D721Med (cell line): Measurements from ENCODE around the gene NR3C2.

Source experiments
- DNase-seq: peaks from one replicate; pipeline ENCODE4 v3.0.0; 2011; ENCODE audit warnings: low spot score; ENCODE audit not compliant: insufficient read length
- FAIRE-seq: peaks from 2 replicates; lab custom pipeline; 2011; peaks lifted over from hg19 to GRCh38; lab: Jason Lieb, UNC
- TF ChIP-seq, protein P1 (sequence below): IDR thresholded peaks from 2 replicates; pipeline ENCODE4 v1.5.1; 2012; ENCODE audit warnings: mild to moderate bottlenecking, control low read depth; ENCODE audit not compliant: insufficient read depth; ENCODE audit errors: missing control alignments

NR3C2 gene

DNA sequence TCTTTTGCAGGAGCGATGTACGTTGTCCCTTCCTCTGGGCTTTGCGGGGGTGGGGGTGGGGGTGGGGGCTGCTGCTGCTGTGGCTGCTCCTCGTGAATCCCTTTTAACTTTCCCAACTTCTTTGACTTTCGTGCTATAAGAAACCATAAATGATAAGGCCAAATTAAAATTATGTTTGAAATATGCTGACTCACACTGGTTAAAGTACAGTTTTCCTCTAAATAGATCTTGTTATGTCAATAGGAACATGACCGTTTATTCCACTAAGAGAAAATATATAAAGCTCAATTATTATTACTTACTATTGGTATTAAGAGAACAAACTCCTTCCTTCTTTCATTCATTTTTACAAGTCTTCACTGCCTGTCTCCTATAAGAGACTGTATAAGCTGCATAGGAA, 287.4 kb downstream of the NR3C2 start:
- FAIRE-seq (no peak), DNase-seq (no peak)
- TF ChIP-seq, protein P1, sequence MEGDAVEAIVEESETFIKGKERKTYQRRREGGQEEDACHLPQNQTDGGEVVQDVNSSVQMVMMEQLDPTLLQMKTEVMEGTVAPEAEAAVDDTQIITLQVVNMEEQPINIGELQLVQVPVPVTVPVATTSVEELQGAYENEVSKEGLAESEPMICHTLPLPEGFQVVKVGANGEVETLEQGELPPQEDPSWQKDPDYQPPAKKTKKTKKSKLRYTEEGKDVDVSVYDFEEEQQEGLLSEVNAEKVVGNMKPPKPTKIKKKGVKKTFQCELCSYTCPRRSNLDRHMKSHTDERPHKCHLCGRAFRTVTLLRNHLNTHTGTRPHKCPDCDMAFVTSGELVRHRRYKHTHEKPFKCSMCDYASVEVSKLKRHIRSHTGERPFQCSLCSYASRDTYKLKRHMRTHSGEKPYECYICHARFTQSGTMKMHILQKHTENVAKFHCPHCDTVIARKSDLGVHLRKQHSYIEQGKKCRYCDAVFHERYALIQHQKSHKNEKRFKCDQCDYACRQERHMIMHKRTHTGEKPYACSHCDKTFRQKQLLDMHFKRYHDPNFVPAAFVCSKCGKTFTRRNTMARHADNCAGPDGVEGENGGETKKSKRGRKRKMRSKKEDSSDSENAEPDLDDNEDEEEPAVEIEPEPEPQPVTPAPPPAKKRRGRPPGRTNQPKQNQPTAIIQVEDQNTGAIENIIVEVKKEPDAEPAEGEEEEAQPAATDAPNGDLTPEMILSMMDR, result no peak

DNA sequence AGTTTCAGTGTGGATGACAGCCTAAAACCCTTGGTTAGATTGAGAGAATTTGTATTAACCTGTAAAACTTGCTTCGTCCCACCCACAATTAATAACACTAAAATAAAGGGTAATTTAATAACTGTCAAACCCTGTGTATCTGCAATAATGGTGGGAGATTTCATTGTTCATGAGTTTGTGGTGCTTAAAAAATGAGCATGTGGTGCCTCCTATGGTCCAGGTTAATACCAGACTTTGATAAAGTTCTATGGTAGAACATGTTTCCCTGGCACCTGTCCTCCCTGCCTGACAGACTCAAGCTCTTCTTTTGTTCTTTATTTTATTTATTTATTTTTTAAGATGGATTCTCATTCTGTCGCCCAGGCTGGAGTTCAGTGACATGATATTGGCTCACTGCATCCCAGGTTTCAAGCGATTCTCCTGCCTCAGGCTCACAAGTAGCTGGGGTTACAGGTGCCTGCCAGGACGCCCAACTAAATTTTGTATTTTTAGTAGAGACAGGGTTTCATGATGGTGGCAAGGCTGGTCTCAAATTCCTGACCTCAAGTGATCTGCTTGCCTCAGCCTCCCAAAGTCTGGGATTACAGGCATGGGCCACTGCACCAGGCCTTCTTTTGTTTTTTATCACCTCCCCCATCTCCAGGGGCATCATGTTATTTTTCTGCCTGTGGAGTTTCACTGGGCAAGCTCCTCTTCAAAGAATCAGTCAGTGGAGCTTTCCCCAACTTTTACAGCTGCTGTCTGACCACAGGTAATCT, 289.2 kb downstream of the NR3C2 start:
- TF ChIP-seq, protein P1, result peak; percentile 22
- FAIRE-seq, result no peak
- DNase-seq, result no peak

DNA sequence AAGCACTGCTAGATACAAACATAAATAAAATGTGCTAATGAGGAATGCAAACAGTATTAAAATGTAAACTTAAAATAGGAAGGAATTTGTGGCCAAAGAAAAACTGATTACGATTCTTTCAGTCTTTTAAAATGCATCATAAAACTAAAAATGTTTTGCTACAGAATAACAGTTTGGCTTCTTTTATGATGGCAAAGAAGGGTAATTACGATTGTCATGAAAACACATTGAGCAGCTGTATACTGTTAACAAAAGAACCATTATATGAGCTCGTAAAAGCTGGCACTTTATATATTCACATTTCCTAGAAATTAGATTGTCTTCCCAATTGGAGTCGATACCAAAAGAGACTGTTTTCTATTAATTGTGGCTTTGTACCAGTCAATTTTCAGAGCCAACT, 290.4 kb downstream of the NR3C2 start:
- no peak for DNase-seq
- FAIRE-seq, result no peak
- TF ChIP-seq, protein P1, result no peak

DNA sequence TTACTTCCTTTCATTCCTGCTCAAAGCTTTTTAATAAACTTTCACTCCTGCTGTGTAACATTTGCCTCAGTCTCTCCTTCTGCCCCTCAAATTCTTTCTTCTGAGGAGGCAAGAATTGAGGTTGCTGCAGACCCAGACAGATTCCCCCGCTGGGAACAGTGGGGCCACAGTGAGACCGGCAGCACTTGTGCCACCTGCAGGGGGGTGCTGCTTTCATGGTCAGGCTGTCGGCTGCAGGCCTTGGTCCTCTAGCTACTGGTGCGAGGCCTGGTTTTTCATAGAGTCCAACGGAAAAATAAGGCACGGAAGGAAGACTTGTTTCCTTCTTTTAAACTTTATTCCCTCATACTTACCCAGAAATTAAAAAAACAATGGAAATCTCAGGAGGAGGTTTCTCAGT, 296.7 kb downstream of the NR3C2 start:
- TF ChIP-seq, protein P1, result no peak
- no peak for FAIRE-seq
- DNase-seq, result no peak

DNA sequence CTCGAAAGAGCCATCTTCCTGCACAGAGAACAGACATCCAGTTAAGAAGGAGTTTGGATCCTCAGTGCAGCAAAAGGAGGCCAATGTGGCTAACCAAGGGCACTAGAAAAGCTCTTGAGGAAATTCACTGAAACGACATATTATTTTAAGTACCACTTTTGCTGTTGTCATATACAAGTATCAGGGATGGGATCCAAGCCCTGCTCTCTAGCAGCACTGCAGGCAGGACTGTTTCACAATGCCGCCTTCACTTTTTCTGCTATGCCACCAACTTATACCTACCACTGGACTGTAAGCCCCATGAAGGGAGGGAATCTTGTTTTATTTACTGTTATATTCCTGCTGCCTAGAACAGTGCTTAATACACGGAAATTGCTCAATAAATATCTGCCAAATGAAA, 299.0 kb downstream of the NR3C2 start:
- DNase-seq, result no peak
- FAIRE-seq, result no peak
- TF ChIP-seq, protein P1, result no peak

DNA sequence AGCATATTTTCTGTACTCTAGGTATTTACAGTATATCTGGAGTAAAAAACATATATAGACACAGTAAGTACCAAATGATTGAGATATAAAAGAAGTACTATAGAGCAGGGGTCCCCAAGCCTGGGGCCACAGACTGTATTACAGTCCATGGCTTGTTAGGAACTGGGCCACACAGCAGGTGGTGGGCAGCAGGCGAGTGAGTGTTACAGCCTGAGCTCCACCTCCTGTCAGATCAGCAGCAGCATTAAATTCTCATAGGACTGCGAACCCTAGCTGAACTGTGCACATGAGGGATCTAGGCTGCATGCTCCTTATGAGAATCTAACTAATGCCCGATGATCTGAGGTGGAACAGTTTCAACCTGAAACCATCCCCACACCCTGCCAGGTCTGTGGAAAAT, 300.7 kb downstream of the NR3C2 start:
- no peak for FAIRE-seq
- TF ChIP-seq, protein P1, result no peak
- DNase-seq, result no peak

DNA sequence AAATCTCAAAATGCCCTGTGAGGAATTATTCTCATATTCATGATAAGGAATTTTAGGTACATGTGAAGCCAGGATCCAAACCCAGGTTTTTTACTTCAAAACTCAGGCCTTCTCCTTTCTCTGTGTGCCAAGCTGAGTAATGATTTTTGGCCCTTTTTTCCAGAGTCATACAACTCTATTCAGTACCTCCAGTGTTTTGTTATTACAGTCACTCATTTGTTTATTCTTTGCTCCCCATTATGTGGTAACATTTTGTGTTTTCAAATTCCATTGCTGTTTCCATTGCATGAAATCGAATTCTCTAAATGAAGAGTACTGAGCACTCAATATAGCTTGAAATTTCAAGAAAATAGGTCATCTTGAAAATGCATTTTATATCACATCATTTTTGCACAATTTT, 315.4 kb downstream of the NR3C2 start:
- no peak for FAIRE-seq
- no peak for DNase-seq
- TF ChIP-seq, protein P1, result no peak
